ENCODE data around the gene TLR3. TPM values are rescaled to one million over a fixed set of nuclear protein-coding genes. Genes with fewer than 3 reads are reported as not detected.

Gene TLR3
- total and polyA plus RNA-seq, 10 of the 15 experiments (the other 5 are each of a cell fraction or from before 2014, with no cell fraction given): under 0.01 to 0.05 (median 0.03) TPM; not detected in 7

DNA sequence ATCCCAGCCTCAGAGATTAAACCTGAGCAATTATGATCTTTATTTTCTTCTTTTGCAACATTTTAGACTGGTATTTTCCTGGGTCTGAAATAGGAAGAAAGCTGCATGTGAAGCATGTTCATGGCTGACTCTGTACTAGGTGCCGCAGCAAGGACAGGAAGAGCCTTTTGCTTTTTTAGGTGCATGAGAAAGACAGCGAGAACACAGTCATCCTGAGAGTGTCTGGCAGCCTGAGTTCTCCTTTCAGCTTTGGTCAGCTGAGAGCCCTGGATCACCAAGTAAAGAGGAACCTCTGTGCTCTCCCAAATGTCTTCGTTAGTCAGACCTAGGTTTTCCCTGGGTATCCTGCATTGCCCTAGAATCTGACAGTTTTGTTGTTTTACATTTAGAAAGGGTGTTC, 65.3 kb downstream of the TLR3 start (continued):
- TF ChIP-seq, protein P1, sequence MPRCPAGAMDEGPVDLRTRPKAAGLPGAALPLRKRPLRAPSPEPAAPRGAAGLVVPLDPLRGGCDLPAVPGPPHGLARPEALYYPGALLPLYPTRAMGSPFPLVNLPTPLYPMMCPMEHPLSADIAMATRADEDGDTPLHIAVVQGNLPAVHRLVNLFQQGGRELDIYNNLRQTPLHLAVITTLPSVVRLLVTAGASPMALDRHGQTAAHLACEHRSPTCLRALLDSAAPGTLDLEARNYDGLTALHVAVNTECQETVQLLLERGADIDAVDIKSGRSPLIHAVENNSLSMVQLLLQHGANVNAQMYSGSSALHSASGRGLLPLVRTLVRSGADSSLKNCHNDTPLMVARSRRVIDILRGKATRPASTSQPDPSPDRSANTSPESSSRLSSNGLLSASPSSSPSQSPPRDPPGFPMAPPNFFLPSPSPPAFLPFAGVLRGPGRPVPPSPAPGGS (IDR thresholded peaks at IDR 0.05; ENCODE audit: borderline replicate concordance, insufficient read depth, low read depth, low read length, poor library complexity, severe bottlenecking): no peak
- TF ChIP-seq NFYA (IDR thresholded peaks at IDR 0.05; ENCODE audit: borderline replicate concordance, low read depth, low read length) (no peak), SIN3A (IDR thresholded peaks at IDR 0.05; ENCODE audit: low read depth, low read length) (no peak), DPF2 (IDR thresholded peaks at IDR 0.05) (peak; percentile 78), HDAC6 (IDR thresholded peaks at IDR 0.05; ENCODE audit: unreplicated experiment) (no peak), NR2F1 (conservative IDR thresholded peaks at IDR 0.05) (no peak), NFYB (IDR thresholded peaks at IDR 0.05; ENCODE audit: insufficient read depth, low read depth, low read length) (no peak), KDM1A (IDR thresholded peaks at IDR 0.05; ENCODE audit: borderline replicate concordance) (no peak), ETV6 (conservative IDR thresholded peaks at IDR 0.05 in 1 of 2, IDR thresholded peaks at IDR 0.05 in 1 of 2; ENCODE audit: borderline replicate concordance in 1 of 2, low read depth in 1 of 2) (0 out of 4 replicates have a peak, but pooled peaks of 1 of the 2 experiments have one; percentile 29), BACH1 (IDR thresholded peaks at IDR 0.05; ENCODE audit: borderline replicate concordance) (no peak; the same call in 1 of the 2 replicates), SMC3 (IDR thresholded peaks at IDR 0.05; ENCODE audit: borderline replicate concordance, low read length) (no peak), HDGF (IDR thresholded peaks at IDR 0.05) (no peak), YBX1 (IDR thresholded peaks at IDR 0.05) (no peak), YY1 (IDR thresholded peaks at IDR 0.05; ENCODE audit: low read depth, low read length) (peak; percentile 86), RAD21 (IDR thresholded peaks at IDR 0.05; ENCODE audit: insufficient read depth, low read depth, low read length) (0 out of 2 replicates have a peak, but pooled peaks have one; percentile 18)
- TF ChIP-seq, protein P2, sequence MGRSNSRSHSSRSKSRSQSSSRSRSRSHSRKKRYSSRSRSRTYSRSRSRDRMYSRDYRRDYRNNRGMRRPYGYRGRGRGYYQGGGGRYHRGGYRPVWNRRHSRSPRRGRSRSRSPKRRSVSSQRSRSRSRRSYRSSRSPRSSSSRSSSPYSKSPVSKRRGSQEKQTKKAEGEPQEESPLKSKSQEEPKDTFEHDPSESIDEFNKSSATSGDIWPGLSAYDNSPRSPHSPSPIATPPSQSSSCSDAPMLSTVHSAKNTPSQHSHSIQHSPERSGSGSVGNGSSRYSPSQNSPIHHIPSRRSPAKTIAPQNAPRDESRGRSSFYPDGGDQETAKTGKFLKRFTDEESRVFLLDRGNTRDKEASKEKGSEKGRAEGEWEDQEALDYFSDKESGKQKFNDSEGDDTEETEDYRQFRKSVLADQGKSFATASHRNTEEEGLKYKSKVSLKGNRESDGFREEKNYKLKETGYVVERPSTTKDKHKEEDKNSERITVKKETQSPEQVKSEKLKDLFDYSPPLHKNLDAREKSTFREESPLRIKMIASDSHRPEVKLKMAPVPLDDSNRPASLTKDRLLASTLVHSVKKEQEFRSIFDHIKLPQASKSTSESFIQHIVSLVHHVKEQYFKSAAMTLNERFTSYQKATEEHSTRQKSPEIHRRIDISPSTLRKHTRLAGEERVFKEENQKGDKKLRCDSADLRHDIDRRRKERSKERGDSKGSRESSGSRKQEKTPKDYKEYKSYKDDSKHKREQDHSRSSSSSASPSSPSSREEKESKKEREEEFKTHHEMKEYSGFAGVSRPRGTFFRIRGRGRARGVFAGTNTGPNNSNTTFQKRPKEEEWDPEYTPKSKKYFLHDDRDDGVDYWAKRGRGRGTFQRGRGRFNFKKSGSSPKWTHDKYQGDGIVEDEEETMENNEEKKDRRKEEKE (IDR thresholded peaks at IDR 0.05): no peak
- TF ChIP-seq, protein P3, sequence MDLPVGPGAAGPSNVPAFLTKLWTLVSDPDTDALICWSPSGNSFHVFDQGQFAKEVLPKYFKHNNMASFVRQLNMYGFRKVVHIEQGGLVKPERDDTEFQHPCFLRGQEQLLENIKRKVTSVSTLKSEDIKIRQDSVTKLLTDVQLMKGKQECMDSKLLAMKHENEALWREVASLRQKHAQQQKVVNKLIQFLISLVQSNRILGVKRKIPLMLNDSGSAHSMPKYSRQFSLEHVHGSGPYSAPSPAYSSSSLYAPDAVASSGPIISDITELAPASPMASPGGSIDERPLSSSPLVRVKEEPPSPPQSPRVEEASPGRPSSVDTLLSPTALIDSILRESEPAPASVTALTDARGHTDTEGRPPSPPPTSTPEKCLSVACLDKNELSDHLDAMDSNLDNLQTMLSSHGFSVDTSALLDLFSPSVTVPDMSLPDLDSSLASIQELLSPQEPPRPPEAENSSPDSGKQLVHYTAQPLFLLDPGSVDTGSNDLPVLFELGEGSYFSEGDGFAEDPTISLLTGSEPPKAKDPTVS (IDR thresholded peaks at IDR 0.05; ENCODE audit: low read depth, low read length): no peak
- TF ChIP-seq, protein P4, sequence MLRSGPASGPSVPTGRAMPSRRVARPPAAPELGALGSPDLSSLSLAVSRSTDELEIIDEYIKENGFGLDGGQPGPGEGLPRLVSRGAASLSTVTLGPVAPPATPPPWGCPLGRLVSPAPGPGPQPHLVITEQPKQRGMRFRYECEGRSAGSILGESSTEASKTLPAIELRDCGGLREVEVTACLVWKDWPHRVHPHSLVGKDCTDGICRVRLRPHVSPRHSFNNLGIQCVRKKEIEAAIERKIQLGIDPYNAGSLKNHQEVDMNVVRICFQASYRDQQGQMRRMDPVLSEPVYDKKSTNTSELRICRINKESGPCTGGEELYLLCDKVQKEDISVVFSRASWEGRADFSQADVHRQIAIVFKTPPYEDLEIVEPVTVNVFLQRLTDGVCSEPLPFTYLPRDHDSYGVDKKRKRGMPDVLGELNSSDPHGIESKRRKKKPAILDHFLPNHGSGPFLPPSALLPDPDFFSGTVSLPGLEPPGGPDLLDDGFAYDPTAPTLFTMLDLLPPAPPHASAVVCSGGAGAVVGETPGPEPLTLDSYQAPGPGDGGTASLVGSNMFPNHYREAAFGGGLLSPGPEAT (IDR thresholded peaks at IDR 0.05; ENCODE audit: low read depth): peak; percentile 37; the same call in 1 of the 2 replicates
- TF ChIP-seq, protein P5, sequence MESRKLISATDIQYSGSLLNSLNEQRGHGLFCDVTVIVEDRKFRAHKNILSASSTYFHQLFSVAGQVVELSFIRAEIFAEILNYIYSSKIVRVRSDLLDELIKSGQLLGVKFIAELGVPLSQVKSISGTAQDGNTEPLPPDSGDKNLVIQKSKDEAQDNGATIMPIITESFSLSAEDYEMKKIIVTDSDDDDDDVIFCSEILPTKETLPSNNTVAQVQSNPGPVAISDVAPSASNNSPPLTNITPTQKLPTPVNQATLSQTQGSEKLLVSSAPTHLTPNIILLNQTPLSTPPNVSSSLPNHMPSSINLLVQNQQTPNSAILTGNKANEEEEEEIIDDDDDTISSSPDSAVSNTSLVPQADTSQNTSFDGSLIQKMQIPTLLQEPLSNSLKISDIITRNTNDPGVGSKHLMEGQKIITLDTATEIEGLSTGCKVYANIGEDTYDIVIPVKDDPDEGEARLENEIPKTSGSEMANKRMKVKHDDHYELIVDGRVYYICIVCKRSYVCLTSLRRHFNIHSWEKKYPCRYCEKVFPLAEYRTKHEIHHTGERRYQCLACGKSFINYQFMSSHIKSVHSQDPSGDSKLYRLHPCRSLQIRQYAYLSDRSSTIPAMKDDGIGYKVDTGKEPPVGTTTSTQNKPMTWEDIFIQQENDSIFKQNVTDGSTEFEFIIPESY (IDR thresholded peaks at IDR 0.05): no peak
- TF ChIP-seq, protein P6, sequence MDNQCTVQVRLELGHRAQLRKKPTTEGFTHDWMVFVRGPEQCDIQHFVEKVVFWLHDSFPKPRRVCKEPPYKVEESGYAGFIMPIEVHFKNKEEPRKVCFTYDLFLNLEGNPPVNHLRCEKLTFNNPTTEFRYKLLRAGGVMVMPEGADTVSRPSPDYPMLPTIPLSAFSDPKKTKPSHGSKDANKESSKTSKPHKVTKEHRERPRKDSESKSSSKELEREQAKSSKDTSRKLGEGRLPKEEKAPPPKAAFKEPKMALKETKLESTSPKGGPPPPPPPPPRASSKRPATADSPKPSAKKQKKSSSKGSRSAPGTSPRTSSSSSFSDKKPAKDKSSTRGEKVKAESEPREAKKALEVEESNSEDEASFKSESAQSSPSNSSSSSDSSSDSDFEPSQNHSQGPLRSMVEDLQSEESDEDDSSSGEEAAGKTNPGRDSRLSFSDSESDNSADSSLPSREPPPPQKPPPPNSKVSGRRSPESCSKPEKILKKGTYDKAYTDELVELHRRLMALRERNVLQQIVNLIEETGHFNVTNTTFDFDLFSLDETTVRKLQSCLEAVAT (IDR thresholded peaks at IDR 0.05): no peak
